CD4-positive, alpha-beta T cell treated with Interleukin-6 at 100 ng/mL for 8 hours (primary cell): ENCODE data around the gene ABCC8.

Source experiments
- DNase-seq: peaks from one replicate; pipeline ENCODE4 v3.0.0-alpha.2; 2020; ENCODE audit warnings: mixed read lengths, low spot score

The ABCC8 gene

DNA sequence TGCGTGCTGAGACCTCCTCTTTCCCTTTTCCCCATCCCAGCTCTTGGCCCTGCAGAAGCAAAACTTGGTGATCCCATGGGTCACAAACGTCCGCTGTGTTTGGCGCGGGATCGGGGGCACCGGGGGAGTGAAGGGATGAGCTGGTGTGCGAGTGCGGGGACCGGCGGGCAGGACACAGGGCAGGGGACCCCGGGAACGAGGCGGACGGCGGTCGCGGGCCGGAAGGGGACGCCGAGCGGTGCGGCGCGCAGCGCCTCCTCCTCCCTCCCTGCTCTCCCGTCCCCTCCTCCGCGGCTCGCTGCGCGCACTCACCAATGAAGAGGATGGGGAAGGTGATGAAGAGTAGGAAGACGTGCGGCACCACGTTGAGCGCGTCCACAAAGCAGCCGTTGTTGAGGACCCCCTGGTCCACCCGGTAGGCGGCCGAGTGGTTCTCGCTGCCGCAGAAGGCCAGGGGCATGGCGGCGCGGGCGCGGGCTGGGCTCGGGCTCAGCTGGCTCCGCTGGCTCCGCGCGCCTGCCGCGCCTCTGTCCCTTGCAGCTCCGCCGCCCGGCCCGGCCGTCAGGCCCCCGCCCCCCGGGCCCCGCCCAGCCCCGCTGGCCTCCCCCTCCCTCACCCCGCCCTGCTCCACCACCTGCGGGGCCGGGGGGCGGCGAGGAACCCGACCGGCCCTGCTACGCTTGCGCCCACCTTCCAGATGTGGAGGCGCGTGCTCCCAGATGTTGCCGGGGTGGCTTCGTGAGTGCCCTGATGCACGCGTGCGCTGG is at the start of gene ABCC8:
ABCC8 (minus strand) TSS at position 529 of the 767 bp plus-strand sequence; CDS start at position 460, 69 bp downstream.
- no peak for DNase-seq

DNA sequence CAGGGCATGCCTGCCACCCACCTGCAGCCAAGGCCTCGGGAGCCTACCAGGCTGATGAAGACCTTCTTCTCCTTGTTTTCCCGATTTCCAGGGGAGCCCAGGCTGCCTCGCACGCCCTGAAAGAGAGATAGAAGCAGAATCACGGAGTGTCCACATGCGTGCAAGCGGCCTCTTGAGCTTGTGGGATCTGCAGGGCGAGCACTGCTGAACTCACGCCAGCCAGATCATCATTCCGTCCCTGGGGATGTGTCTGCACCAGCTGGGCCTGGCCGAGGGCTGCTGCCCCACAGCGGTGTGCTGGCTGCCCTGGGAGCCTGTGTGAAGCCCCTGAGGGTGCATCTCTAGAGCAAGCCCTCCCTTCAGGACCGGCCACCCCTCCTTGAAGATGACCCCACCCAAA is 49.7 kb upstream of the ABCC8 start:
- DNase-seq, result no peak

DNA sequence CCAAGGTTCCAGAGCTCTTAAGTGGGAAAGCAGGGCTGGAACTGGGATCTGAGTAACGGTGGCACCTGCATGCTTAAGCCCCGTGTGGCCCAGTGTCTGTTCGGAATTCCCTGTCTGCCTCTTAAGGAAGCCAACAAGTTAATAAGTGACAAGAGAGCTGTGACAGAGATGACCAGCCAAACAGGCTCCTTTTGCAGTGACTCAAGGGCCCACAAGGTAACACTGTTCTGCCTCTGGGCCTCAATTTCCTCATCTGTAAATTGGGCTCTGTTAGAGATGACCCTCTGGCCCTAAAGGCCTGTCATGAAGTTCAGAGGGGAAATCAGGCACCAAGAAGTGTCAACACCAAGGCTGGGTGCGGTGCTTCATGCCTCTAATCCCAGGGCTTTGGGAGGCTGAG is 48.9 kb upstream of the ABCC8 start:
- no peak for DNase-seq

DNA sequence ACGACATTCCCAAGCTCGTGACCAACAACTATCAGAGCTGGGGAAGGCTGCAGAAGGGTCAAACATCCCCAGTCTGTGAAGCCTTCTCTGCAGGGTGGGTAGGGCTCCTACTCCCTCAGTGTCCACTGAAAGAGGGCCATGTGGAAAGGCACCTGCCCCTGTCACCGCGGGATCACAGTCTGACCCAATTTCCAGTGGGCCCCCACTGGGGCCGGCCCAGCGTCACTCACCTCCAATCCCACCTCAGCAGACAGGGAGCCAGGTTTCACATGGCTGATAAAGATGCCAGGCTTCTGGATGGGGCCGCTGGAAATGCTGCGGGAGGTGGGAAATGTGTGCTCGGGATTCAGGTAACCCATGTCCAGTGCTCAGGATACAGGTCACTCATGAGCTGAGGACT is 47.6 kb upstream of the ABCC8 start:
- DNase-seq, result no peak

DNA sequence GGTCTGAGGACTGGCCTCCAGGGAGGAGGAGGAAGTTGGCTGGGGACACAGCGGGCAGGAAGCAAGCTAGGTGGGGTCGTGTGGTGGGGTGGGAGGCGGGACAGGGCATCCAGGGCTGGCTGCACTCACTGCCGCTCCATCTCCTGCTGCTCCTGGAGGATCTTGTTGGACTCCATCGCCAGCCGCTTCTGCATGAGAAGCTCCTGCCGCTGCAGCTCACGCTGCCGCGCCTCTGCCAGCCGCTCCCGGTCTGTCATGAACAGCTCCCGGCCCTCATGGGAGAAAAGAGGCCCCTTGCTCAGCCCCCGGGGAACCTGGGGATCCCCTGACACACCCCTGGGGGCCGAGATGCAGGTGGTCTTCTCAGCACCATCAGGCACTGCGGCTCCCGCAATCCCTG is 46.0 kb upstream of the ABCC8 start:
- no peak for DNase-seq

DNA sequence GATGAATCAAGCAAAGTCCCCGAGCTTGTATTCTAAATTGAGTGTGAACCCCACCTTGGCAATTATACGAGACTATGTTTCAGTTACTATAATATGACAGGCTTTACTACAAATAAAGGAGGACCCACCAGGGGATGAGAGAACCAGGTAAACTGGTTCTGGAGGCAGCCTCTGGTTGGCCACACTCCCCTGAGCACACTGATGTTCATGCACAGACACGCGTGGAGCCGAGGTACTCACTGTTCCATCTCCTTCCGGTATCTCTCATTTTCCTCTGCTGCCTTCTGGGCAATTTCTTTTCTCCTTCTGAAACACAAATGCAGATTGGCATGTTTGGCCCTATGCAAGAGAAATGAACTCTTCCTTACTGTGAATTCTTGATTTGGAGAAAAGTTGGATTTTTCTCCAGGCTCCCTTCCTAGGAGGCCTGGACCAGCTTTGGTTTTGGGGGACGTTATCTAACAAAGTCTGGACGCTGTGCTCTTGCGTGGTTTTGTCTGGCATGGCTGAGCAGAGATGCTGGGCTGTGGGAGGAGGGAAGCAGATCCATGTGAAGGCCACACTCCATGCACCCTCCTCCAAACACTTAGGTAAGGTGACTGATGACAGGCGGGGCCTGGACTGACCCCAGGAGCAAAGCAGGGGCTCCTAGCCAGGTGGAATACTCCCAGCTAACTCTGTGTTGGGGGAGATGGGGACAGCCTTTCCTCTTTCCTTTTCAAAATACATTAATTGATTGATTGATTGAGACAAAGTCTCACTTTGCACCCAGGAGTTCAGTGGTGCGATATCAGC is 44.7 kb upstream of the ABCC8 start:
- DNase-seq, result no peak

DNA sequence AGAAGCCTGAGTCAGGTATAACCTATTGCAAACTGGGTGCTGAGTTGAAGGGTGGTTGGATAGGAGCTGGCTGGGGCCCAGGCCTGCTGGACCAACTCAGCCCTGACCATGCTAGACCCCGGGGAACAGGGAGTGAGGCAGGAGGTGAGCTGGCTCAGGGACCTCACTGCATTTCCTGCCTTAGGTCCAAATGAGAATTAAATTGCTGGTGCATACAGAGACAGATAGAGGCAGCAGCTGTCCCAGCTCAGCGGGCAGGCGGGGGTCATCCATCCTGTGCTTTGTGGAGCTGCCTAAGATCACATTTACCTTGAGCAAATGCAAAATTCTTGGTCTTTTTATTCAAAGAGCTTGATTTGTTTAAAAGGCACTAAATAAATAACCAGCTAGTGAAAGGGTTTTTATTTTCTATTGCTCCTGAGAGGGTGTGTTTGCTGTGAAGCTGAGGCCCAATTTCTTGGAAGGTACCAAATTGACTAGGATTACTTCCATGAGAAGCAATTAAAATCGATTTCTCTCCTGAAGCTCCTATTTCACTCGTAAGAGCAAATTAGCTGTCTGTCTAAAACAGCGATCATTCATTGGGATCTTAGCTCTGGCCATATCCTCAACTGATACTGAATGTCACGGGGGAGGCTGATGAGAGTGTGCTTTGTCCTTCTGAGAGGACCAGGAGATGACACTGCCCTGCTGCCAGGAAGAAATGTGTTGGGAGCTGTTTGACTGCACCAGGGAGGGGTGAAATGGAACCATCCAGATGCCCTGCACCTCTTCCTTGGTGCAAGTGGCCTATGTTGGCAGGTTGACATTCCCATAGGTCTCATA is 42.6 kb upstream of the ABCC8 start:
- no peak for DNase-seq

DNA sequence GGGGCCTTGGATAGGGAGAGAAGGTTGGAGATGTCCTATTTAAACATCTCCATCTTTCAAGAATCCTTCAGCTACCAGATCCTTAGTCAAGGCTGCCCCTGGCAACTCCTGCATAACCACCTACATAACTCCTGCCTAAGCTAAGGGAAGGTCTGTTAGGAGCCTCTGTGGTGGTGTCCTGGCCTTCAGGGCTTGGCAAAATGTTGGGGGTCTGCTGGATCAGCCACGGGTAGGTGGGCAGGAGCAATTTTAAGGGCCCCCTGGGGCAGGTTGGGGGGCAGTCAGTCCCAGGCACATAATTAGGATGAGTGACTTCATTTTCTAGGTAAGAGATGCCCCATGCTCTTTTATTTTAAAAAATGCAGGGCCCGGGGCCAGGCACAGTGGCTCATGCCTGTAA is 41.7 kb upstream of the ABCC8 start:
- DNase-seq, result no peak

DNA sequence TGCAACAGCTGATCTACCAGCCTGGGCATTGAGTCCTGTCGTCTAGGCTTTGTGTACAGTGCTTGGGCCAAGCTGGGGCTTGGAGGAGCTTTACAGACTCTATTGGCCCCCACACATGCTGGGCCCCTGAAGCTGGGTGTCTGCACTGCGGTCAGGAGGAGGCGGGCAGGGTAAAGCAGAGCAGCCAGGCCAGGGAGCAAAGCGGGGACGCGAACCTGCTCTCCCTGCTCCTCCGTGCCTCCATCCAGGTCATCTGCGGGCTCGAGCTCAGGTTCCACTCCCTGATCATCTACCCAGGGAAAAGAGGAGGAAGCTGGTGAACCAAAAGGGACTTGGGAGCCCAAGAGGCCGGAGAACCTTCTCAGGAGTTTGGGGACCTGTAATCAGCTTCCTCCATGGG is 40.5 kb upstream of the ABCC8 start:
- no peak for DNase-seq

DNA sequence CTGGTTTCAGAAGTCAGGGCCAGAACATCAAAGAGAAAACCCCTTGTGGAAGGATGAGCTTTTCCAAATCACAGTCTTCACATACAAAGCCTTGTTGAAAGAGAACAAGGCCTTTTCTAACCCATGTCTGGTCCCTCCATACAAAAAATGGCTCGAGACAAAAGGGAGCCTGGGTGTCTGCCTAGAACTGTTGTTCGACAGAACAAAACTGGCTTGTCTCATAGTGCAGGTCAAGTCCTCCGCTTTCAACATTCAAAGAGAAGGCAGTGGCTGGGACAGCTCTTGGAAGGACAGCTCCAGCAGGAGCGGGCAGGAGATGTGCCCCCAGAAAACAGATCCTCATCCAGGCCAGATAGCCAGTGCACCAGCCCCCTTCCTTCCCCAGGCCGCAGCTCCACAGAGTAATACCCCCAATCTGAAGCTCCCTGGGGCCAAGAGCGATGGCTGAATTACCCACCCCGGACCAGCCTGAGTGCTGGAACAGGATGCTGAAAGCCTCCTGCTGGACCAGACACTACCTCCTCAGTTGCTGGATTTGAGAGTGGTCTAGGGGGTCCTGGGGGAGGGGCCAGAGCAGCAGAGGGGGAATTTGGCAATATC is 40.0 kb upstream of the ABCC8 start:
- no peak for DNase-seq

DNA sequence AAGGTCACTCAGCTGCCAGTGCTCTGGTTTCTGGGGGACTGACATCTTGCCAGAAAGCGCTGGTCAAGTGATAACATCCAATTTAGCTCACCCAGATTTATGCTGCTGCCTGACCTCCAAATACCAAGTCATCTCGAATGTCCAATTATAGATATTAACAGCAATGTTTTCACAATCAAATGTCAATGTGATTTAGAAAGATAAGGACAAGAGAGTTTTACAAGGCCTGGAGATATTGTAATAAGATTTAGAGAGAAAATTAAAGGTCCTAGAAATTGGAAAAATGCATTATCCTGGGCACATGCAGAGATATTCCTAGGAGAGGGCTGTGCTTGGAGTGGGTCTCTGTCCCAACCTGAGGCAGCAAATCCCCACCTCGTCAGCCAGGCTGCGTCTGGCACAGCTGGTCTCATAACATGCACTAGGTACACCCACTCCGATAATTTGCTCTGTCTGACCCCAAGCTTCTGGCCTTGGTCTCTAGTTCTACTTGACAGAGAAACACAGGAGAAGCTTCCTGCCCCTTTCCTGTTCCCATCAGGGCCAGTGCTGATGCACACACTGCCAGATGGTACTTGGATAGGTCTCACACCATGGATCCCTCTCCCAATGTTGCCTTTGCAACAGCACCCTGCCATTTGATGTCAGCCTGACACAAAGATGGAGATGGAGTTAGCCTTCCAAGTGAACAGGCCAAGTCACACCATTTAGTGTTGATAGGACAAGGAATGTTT is 39.0 kb upstream of the ABCC8 start:
- no peak for DNase-seq

DNA sequence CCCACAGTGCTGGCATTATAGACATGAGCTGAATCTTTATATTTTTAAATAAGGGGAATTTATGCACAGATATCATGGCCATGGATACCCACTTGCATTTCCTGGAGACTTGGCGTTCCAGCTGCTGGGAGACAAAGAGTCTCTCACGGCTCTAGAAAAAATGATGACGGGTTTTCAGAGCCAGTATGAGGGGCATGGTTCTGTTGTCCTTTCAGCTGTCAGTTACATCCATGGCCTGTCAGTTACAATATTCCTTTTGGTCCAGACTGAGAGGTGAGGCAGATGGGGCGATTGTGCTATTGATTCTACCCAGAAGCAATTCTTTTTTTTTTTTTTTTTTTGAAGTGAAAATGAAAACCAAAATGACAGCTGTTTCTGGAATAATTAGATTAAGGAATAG is 37.8 kb upstream of the ABCC8 start:
- no peak for DNase-seq

DNA sequence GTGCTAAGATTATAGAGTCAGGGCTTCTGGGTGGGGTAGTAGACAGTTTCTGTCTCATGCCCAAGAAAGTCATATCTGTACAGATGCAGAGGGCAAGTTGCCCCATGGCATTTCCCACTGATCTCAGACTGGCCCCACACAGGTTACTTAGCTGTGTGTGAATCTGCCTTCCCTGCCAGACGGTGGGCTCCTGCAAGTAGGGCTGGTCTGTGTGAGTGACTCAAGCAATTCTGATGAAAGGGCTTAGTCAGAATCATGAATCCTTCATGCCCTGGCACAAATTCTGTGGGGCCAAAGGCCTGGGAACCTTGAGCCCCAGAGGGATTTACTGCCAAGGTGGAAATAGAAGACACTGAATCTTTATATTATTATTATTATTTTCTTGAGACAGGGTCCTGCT is 37.2 kb upstream of the ABCC8 start:
- DNase-seq, result no peak

DNA sequence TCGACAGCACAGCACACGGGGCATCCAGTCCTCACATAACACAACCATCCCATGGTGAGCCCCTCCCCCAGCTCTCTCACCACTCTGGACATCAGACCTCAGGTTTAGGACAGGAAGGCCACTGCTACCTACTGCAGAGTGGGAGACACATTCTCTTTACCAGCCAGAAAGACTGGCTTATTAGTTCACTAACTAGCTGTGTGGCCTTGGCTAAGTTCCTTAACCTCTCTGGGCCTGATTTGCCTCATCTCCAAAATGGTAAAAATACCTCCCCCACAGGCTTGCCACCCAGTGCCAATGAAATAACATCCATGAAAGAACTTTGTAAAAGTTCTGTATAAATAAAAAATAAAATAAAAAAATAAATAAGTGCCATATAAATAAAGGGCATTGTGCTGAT is 35.5 kb upstream of the ABCC8 start:
- no peak for DNase-seq

DNA sequence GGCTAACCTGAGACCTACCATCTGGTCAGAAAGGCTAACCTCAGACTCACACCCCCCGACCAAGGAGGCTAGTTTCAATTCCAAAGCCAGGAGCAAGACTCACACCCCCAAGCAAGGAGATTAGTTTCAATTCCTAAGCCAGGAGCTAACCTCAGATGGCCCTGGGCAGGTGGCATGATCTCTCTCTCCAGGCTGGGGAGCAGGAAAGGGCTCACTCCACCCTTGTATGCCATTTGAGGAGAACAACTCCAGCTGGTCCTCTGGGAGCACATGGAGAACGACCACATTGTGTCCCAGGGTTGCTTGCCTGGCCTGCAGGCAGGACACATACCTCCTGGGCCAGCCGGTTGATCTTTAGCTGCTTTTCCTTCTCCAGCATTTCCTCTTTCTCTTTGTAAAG is 34.9 kb upstream of the ABCC8 start:
- no peak for DNase-seq

DNA sequence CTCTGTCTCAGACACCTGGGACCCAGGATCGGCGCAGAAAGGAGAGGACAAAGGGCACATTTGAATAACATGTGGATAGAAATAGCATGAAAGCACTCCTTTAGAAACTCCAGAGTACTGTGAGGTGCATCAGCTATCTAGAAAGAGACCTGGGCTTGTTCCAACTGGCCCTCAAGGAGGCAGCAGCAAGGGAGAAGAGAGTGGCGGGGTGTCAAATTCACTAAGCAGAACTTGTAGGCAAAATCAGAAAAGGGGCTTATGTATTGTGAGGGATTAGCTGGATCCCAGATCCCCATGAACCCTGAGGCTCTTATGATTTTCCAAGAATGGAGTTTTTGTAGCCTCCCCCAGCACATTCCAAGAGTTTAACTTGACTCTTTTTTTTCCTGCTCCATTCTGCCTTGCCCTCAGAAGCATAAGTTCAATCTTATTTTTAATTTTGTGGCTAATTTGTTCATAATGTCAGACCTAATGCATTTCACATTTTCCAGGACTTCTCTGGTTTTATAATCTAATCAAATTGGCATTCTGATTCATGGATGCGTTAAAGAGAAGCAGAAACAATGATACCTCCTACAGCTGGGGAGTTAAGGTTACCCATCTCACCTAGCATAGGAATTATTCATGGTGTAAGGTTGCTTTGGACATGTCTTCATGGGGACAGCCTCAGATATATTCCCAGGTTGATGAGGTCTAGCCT is 34.0 kb upstream of the ABCC8 start:
- no peak for DNase-seq

DNA sequence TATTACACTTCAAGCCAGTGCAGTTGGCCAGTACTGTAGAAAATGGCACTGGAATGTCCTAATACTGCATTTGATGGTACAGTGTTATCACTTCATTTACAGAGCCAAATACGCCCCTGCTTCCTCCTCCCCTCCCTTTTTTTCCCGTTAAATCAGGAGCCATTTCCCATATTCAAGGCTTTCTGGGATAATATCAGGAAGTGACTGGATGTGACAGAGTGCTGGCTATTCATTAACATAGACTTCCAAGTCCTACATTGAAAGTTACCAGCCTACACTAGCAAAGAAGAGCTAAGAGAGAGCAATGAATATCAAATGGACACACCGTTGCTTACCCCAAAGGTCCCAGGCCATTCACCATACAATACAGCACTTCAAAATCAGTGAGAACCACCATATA is 32.1 kb upstream of the ABCC8 start:
- no peak for DNase-seq

DNA sequence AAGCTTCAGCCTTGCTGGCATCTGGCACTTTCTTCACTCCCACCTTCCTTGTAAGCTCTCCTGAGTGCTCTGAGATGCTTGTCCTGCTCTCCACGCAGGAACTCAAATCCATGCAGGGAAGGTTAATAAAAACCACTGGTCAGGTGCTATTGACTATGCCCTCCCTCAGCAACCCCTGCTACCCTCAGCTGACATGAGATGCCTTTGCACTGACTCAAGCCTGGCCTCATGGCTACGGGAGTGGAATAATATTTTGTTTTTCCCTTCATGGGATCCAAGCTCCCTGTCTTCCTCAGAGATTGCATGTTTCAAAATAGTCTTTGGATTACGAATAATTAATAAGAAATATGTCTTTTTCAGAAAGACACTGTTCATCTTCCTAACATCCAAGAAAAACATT is 31.7 kb upstream of the ABCC8 start:
- no peak for DNase-seq

DNA sequence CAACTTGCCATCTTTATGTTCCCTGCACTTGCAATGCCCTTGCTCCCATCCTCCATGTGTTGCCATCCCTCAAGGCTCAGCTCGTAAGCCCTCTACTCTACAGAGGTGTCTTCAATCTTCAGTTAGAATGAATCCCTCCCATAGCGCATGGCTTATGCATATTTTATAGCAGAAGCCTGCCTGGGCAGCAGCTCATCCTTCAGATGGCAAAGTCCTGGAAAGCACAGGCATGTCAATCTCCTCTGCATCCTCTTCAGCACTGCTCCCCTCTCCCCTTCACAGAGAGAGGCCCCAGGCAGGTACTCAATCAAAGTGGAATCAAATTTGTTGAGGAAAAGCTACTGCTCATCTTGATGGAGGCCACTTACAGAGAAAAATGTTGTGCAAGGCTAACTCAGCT is 31.1 kb upstream of the ABCC8 start:
- no peak for DNase-seq

DNA sequence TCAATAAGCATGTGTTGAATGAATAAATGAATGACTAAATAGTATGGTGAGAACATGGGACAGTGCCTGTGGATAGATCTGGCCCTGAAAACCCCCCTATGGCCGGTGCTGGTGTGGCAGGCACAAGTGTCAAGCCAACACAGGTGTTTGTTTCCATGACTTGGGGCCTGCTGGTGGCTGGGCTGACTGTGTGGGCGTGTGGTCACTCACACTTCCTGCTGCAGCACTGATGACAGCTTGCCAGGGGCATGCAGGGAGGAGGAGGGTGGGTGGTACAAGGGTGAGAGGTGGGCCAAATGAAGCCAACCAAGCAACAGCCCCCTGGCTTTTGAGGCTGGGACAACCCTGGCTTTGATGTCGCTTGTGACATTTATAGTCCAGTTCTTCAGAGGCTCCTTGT is 30.3 kb upstream of the ABCC8 start:
- no peak for DNase-seq

DNA sequence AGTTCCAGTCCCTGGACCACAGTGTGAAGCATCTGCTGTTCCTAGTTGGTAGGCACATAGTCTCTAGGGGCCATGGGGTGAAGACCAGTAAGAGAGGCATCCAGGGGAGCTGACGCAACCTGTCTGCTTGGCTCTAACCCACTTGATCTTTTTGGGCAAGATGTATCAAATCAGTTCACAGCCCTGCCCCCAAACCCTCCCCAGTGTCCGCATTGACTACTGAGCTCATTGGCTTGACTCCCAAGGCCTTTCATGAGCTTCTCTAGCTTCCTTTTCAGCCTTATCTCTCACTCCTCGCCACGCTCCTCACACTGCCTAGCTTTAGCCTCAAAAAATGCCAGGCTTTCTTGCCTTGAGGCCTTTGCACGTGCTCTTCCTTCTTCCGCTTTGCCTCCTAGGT is 29.7 kb upstream of the ABCC8 start:
- no peak for DNase-seq
